ENCODE data around the gene FKBP9.
"Not testable (repeated sequence)": the region's sequence is repeated elsewhere in the genome, so short reads cannot be mapped to it uniquely, and the experiment has no call there.

The FKBP9 gene

DNA sequence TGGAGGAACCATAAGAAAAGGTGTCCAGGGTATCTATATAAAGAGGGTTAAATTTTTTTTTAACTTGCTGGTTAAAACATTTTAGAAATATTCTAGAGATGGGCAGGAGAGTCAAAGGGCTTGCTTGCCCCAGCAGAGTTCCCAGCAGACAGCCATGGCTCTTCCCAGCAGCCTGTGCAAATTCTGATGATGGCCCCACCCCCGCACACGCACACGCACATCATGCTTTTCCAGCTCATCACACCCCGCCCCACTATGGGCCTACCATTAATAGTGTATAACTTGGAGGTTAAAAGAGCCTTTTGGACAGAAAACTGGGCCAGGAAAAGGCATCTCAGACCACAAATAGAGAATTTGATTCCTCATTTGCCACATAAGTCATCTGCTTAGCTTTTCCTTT lies 48.5 kb downstream of the FKBP9 start:
- not testable (repeated sequence) for DNase-seq (ENCODE audit: low spot score)

DNA sequence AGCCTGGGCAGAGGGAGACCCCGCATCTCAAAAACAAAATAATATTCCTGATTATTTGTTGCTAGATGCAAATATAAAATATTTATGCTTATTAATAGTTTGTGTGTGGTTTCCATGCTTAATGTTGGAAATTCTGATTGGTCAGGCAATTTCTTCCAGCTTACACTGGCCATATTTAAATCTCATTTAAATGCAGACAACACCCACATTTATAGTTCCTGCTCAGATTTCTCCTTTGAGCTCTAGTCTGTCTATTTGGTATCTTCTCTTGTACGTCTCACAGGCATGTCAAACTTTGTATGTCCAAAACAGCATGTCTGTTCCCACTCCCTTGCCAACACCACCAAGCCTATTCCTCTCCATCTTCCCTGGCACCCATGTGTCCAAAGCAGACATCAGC lies 52.5 kb downstream of the FKBP9 start:
- DNase-seq (ENCODE audit: low spot score): no peak

DNA sequence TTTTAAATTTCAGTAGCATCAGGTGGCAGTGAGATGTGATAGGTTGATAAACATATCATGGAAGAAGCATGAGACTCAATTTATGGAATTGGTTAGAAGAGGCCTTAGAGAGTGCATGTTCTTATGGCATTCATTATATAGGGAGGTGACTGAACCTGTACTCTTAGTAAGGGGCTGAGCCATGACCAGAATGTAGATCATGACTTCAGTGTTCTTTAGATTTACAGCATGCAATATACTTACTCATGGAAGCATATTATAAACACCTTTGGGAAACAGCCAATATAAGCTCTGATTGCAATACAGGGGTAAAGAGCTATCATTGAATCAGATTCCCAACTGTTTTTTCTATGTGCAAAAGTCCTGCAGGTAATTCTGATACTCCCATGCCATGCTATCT lies 55.1 kb downstream of the FKBP9 start:
- no peak for DNase-seq (ENCODE audit: low spot score)

DNA sequence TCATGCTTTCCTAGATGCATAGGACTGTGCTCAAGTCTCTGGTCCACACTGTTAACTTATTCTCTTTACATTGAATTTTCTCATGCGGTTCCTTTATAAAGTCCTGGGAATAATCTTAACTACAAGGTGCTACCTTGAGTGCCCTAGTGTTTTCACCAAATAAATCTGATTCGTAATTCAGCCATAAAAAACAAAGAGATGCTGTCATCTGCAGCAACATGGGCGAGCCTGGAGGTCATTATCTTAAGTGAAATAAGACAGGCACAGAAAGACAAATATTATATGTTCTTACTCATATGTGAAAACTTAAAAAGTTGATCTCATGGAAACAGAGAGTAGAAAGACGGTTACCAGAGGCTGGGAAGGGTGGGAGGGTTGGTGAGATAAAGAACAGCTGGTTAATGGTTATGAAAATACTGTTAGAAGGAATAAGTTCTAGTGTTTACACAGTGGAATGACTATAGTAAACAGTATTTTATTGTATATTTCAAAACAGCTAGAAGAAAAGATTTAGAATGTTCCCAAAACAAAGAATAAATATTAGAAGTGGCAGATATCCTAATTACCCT lies 67.0 kb downstream of the FKBP9 start:
- no peak for DNase-seq (ENCODE audit: low spot score)

DNA sequence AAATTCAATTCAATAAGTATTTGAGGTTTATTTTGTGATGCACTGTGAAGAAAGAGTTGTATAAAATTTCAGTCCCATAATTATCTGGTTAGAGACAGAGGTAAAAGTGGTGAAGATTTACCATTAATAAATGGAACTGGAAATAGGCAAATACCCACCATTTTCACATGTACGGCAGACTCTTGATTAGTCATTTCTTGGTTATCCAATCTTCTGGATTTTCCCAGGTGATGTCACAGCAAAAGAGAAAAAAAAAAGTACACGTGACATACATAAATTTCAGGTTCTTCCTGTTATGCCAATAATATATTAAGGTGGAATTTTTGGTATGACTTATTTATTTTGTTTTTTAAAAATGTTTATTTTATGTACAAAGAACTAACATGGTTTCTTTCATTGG lies 78.5 kb downstream of the FKBP9 start:
- DNase-seq (ENCODE audit: low spot score): no peak

DNA sequence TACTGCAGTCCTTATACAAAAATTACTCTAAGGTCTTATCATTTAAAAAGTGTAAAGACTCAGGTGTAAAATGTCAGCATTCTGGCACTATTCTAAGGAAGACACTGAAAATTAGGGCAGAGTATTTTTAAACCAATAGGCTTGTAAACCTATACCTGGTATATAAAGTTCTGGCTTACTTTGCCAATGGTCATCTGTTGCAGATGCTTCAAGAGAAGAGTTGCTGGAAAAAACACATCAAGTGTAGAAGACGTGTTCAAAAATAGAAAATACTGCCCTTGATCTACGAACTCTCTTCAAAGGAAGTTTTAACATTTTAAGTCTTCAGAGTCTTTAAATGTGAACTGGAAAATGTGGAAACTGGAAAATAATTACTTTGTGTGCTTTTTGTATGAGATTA lies 81.4 kb downstream of the FKBP9 start:
- no peak for DNase-seq (ENCODE audit: low spot score)

DNA sequence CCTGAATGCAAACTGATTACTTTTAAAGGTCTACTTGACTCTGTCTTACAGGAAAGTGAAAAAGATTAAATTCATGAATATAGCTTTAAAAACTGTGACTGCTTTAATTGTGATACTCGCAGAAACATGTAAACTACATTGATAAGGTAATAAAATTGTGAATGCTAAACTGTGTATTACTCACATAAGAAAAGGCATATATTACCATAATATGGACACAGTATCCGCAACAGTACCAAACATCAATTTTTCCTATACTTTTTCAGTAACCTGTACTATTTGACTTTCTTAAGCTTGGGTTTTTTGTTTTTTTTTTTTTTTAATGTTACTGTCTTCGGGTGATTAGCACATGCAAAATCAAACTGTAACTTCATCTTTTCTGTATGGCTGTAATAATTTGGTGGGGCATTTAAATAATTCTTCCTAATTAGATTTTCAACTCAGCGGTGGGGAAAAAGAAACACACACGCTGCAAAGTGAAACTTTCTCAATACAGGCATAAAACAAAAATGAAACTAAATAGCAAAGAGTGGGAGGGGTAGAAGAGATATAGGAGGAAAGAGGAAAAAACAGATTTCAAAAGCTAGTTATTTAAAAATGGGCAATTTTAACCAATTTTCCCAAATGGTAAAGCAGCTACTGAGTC lies 82.1 kb downstream of the FKBP9 start:
- DNase-seq (ENCODE audit: low spot score): no peak

DNA sequence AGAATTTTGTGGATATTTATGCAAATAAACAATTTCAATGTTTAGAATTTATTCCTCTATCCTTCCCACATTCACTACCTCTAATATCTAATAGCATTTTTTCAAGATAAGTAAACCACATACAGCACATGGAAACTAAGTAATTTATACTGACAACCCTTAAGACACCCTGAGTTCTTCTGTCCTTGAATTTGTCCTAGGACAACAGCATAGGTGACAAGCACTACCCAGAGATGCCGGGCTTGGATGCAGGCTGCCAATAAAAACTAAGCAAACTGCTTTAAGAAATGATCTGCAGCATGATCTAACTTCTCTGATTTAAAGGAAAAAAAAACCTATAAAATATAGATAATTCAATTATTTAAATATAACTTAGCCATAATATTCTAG lies 82.7 kb downstream of the FKBP9 start:
- DNase-seq (ENCODE audit: low spot score): no peak

DNA sequence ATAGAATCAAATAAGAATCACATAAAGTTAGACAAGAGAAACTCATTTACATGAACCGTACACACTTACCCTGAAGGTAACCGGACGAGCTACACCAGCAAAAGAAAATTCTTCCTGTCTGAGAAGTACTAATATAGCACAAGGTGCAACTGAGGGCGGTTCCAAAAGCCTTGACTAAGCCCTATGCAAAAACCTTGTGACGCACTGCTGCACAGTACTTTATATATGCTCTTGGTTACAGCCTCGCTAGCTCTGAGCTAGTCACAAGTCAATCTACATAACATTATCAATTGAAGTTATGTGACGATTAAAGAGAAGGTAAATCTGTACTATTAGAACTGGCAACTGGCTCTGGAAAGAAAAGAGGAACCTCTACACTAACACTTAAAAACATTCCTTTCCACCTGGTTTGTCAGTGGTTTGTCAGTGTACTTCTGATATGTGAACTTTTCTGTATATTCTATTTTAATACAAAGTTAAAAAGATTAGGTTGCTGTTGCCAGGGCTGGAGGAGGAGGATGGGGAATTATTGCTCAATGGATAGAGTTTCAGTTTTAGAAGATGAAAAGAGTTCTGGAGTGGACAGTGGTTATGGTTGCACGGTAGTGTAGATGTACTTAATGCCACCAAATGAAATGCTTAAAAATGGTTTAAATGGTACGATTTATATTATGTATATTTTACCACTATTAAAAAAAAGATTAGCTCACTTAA lies 83.7 kb downstream of the FKBP9 start:
- DNase-seq (ENCODE audit: low spot score): no peak

DNA sequence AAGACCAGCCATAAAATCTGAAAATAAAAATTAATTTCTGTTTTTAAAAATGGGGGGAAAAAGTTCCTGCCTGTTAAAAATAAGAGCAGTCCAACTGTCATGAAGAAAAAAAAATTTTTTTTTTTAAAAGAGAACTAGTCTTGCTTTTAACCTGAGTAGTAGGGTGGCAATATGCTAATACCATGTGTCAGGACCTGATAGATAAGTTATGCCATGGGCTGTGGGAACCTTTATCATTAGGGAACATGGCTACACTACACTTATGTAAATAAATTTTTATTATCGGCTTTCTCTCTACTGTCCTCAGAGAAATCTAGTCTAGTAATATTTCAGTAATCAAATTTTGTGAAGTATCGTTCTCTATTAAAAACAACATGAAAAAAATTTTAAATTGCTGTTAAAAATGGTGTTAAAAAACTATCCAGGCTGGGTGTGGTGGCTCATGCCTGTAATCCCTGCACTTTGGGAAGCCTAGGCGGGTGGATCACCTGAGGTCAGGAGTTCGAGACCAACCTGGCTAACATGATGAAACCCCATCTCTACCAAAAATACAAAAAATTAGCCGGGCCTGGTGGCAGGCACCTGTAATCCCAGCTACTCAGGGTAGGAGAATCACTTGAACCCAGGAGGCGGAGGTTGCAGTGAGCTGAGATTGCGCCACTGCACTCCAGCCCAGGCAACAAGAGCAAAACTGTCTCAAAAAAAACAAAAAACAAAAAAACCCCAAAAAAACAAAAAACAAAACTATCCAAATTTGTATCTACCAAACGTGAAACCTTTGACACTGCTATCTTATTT lies 84.6 kb downstream of the FKBP9 start:
- DNase-seq (ENCODE audit: low spot score): no peak

DNA sequence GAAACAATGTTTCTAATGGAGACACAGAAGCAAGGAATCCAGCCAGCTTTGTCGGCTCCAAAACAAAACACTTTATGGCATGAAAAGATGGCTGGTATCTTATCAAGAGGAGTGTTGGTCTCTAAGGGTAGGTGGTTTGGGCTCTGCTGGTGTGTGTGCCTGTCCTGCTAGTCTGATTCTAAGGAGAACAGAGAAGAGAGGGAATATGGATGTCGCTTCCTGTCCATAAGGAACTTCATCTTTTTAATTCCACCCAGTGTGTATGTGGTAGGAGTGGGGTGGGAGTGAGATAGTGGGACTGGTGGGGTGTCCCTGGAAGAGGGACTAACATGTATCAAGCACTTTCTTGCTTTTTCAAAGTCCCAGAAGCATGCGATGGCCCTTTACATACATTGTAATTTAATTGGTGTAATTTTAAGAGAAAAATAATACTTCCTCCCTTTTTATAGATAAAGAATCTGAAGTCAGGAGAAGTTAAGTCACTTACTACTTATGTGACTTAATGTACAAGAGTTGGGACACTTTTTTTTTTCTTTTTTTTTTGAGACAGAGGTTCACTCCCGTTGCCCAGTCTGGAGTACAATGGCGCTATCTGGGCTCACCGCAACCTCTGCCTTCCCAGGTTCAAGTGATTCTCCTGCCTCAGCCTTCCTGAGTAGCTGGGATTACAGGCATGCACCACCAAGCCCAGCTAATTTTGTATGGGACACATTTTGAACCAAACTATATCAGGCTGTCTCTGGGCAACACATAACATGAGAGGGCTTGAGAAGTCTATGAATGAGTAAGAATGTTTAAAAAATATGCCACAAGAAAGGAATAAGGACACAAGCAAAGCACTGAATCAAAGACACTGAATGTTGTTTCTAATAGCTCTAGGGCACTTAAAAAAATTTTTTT lies 86.5 kb downstream of the FKBP9 start:
- DNase-seq (ENCODE audit: low spot score): no peak

DNA sequence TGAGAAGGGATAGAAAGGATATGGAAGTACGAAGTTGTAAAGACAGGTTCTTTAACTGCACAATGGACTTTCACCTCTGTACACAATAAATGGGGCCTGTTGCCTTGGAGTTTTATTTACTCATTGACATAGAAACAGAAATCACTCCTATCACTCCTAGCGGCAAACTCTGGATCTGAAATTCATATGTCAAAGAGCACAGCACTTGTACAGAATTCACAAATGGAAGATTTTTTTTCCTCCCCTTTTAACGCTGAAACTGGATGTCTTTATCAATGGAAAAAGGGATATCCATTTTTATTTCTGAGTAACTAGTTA lies 87.1 kb downstream of the FKBP9 start:
- peak; percentile 46 for DNase-seq (ENCODE audit: low spot score)

DNA sequence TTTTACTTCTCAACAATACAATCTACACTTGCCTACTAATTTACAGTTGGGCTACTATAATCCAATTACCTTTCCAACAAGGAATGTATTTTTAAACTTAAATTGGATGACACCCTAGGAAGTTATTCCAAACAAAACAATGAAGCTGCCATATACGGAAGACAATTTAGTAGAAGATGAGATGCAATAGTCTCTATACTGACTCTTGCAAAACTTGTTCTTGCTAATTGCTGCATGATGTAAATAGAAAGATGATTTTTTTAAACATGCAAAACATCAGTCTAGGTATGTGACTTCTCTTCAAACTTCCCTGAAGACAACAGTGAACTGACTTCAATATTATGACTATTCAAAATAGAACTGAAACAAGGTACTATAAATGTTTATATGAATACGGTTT lies 87.7 kb downstream of the FKBP9 start:
- DNase-seq (ENCODE audit: low spot score): no peak

DNA sequence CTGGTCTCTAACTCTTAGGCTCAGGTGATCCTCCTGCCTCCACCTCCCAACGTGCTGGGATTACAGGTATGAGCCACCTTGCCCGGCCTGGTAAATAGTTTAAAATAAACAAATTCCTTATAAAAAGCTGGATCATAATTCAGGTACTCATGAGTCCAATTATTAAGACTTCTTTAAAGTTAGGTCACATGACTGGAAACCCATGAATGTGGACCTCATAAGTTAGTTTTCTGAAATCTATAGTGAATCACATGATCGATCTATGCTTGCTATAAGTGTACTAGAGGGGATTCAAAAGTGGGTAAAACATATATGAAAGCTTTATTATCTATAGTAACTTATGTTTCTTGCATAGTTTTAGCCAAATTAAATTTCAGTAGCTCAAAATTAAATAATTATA lies 91.0 kb downstream of the FKBP9 start:
- no peak for DNase-seq (ENCODE audit: low spot score)

DNA sequence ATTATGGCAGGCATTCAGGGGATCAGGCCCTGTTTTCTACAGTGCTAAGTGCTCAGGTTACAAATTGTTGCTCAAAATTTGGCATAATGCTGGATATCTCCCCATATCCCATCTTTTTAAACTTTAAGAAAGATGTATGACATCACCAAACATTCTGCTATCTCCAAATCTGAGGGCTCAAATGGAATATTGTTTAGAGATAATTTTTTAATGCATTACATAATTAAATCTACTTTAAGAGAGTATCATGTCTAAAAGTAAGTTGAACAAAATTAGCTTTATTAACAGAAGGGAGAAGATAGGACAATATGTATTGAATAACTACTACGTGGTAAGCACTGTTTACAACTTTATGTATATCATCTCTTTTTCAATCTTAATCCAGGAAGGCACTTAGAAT lies 91.5 kb downstream of the FKBP9 start:
- no peak for DNase-seq (ENCODE audit: low spot score)

DNA sequence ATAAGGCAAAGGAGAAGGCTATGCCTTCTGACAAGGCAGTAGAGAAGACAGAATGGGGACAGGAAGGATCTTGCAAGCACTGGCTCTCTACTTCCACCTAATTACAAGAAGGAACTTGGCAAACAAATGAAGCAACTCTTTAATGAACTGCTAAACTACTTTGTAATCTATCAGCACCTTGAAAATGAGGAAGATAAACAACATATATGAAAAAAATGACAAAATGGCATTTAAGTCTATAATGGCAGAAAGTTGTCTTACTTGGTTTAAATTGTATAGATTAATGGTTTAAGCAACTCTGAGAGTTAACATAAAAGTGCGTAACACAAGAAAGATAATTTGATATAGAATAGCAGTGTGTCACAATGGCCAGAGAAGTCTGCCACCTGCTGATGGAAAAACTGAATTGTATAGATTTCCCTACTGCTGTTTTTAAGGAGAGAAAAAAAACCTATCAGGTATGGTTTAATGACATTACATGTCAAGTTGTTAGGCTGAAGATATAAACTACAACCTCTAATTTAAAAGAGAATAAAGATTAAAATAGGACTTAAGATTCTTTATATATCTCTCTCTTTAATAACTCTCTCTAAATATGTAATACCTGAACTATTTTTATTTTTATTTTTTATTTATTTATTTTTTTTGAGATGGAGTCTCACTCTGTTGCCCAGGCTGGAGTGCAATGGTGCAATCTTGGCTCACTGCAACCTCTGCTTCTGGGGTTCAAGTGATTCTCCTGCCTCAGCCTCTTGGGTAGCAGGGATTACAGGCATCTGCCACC lies 93.5 kb downstream of the FKBP9 start:
- DNase-seq (ENCODE audit: low spot score): no peak

DNA sequence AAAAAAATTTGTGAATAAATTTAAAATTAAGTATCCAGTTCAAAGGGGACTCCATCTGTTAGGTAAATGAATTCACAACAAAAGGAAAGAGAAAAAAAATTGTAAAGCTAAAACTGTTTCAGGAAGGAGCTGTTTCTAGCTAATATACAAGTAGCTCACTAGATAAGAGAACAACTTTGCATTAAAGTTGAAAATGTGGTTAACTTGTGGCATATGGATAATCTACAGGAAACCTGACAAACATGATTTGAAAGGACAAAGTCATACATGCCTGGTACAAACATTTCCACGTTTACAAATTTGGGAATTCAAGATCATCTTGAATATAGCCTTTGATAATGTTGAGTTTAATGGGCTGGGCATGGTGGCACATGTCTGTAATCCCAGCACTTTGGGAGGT lies 96.5 kb downstream of the FKBP9 start:
- DNase-seq (ENCODE audit: low spot score): no peak

DNA sequence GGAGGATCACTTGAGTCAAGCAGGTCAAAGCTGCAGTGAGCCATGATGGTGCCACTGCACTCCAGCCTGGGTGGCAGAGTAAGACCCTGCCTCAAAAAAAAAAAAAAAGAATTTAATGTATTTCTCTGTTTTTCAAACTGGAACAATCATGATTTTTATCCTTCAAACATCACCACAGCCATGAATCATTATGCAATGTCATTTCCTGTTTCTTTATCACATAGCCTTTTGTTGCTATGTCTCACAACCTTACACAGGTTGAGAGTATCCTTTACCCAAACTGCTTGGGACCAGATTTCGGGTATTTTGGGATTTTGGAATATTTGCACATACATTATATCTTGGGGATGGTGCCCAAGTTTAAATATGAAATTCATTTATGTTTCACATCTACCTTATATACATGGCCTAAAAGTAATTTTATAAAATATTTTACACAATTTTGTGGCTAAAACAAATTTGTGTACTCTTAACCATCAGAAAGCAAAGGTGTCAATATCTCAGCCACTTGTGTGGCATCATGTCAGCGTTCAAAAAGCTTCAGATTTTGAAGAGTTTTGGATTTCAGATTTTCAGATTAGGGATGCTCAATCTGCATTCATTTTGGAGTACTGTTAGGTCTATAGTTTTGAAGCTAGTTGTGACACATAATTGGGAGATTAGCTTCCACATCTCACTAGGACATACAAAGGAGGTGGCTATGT lies 97.2 kb downstream of the FKBP9 start:
- no peak for DNase-seq (ENCODE audit: low spot score)

DNA sequence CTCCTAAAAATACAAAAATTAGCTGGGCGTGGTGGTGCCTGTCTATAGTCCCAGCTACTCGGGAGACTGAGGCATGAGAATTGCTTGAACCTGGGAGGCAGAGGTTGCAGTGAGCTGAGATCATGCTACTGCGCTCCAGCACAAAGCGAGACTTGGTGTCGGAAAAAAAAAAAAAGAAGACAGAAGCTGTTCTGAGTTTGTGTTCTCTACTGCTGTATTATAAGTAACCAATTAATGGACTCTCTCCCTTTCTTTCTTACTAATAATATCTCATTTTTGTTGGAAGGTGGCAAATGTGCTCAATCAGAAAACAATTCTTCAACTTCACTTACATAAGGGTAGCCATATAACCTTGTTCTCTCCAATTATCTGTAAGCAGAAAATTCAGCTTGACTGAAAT lies 97.9 kb downstream of the FKBP9 start:
- no peak for DNase-seq (ENCODE audit: low spot score)
